ENCODE measurements around the gene SC5D.

The SC5D gene, protein sequence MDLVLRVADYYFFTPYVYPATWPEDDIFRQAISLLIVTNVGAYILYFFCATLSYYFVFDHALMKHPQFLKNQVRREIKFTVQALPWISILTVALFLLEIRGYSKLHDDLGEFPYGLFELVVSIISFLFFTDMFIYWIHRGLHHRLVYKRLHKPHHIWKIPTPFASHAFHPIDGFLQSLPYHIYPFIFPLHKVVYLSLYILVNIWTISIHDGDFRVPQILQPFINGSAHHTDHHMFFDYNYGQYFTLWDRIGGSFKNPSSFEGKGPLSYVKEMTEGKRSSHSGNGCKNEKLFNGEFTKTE

DNA sequence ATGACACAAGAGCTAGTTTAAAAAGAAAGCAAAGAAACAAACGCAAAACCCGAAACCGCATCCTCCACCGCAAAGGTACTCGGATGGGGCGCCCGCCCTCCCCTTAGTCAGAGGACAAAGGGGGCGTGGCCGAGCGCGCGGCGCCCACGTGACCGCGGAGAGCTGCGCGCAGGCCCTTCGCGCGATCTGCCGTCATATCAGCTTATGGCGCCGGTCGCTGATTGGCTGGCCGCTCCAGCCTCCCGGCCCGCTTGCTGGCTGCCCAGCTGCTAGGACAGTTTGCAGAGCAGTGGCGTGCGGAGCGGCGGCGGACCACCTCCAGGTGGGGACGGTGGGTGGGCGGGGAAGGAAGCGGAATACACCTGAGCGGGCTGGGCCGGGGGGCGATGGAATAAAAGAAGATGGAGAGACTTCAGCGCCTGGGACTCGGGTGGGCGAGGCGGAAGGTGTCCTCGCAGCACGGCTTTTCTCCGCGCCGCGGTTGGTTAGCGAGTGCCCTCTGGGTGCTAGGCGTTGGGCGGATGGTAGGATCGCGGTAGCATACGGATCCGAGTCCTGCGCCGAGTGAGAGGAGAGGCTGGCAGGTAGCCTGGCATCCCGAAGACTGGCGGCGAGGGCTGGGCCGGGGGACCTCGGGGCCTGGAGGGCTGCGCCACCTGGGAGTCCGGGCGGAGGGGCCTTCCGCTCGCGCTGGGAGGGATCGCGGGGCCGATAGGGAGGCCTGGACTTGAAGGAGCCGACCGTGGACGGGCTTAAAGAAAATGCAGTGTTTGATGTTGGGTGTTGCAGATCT is at the start of gene SC5D:
SC5D (plus strand) TSS at position 277 of the 793 bp plus-strand sequence. CDS start 10,605 bp downstream, outside the sequence.
- in situ Hi-C loops (cut with MboI; ENCODE audit: low sequenced_read_pairs): no loop called here

DNA sequence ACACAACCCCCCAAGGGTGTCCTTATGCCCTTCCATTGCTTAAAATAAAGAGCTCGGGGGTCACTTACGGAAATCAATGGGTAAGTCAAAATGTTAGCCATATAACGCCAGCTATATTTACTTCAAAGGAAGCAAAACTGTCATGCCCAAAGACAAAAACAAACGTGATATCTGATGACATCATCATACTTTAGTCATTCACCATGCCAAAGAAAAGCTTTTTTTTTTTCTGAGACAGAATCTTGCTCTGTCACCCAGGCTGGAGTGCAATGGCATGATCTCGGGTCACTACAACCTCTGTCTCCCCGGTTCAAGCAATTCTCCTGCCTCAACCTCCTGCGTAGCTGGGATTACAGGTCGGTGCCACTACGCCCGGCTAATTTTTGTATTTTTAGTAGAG is 47.7 kb upstream of the SC5D start:
- in situ Hi-C loops (cut with MboI; ENCODE audit: low sequenced_read_pairs): no loop called here

DNA sequence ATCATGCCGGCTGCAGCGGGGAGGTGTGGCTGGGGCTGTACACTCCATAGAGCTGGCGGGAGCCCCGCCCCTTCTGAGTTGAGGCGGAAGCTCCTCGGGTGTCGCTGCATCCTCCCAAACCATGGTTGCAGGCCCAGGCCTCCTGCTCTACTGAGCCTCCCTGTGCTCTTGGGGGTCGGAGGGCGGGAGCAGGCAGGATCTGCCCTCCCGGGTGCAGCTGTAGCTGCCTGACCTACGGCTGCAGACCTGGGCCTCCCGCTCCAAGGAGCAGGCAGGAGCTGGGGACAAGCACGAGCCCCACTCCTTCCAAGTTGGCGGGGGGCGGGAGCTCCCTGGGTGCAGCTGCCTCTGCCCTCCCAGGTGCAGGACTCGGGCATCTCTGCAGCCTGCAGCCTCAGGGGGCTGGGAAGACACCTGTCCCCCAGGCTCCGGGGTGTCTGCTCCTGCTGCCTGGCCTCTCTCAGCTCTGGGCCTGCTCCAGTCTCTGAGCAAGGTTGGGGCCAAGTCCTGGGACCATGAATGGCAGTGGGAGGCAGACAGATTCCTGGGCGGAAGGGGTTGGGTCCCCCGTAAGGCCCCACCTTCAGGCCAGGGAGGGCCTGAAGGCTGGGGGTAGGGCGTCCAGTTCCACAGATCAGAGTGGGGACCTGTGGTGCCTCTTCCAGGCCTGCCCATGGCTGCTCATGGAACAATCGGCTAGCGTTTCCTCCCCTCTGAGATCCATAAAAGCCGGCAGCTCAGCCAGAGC is 46.4 kb upstream of the SC5D start:
- in situ Hi-C loops (cut with MboI; ENCODE audit: low sequenced_read_pairs): no loop called here

DNA sequence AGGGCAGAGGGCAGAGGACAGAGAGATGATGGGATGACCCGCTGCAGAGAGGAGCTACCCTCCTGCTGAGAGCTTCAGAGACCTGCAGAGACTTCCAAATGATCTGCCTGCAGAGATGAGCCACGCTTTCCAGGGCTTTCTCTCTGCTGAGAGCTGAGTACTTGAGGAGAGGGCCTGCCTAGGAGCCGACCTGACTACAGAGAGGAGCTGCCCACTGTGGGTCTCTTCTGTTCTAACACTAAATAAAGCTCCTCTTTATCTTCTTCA is 45.9 kb upstream of the SC5D start:
- in situ Hi-C loops (cut with MboI; ENCODE audit: low sequenced_read_pairs): no loop called here

DNA sequence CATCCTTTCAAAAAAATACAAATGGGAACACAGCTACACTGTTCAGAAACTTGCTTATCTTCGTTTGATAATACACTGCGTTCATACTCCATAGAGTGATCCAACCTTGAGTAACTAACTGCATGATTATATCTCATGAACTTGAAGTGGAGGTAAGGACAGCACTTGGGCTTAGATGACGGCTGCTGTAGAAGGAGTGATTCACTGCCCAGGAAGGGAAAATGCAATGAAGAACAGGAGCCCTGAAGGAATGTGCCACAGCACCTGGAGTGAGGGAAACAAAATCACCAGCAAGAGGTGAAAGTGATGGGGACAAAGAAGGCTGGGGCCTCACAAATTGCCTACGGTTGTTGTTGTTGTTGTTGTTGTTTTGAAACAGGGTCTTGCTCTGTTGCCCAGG is 44.1 kb upstream of the SC5D start:
- in situ Hi-C loops (cut with MboI; ENCODE audit: low sequenced_read_pairs): no loop called here

DNA sequence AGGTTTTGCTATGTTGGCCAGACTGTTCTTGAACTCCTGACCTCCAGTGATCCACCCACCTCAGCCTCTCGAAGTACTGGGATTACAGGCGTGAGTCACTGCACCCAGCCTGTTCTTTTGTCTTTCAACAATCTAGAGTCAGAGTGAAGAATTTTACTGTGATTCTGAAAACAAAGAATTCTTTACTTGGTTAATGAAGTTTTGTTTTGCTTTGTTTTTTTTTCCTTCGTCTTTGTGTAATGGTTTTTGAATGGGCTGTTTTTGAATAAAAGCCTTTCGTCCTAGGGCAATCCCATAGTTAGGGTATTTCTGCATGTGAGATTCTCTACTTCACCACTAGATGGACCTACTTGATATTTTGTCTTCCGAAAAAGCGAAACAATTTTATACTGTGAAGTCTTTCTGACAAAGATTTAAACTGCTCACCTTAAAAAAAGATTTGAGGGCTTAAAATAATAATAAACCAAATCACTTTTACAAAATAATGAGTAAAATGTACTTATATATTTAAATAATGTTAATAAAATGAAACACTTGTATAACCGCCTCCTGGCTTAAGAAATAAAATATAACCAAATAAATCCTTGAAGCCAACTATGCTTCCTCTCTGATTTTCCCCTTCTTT is 43.4 kb upstream of the SC5D start:
- in situ Hi-C loops (cut with MboI; ENCODE audit: low sequenced_read_pairs): no loop called here

DNA sequence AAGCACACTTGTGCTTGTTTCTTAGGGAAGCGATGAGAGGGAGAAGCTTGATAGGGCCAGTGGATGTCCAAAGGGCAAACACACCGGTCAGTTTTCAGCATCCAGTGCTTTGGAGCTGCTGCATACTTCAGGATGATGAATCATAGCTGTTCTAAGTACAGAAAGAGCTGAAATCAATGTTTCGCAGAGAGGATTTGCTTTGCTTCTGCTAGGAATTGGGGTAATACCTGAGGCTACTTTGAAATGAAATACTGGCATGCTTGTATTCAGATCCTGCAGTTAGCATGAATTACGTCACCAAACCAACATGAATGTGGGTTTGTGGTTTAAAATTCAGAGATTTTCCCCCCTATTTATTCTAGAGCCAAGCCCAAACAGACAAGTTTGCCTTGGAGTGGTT is 41.7 kb upstream of the SC5D start:
- in situ Hi-C loops (cut with MboI; ENCODE audit: low sequenced_read_pairs): no loop called here

DNA sequence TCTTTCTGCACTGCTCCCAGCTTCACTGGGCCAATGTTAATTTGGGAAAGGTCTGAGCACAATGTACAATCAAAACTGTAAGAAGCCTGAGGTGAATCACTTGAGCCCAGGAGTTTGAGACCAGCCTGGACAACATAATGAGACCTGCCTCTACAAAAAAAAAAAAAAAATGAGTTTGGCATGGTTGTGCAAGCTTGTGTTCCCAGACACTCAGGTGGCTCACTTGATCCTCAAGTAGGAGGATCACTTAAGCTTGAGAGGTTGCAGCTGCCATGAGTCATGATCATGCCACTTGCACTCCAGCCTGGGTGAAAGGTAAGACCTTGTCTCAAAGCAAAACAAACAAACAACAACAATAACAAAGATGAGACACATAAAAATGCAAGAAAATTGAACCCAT is 38.6 kb upstream of the SC5D start:
- in situ Hi-C loops (cut with MboI; ENCODE audit: low sequenced_read_pairs): no loop called here

DNA sequence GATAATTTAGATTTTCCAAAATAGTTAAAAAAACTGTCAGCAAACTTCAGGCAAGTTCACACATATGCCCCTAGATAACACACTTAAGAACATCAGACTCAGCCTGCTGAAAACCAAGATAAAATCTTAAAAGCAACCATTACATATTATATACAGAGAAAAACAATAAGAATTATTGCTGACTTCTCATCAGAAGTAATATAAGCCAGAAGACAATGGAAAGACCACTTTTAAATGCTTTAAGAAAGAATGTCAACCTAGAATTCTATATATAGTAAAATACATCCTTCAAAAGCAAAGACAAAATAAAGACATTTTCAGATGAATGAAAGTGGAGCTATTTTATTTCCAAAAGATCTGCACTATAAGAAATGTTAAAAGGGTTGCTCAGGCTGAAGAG is 37.8 kb upstream of the SC5D start:
- in situ Hi-C loops (cut with MboI; ENCODE audit: low sequenced_read_pairs): no loop called here

DNA sequence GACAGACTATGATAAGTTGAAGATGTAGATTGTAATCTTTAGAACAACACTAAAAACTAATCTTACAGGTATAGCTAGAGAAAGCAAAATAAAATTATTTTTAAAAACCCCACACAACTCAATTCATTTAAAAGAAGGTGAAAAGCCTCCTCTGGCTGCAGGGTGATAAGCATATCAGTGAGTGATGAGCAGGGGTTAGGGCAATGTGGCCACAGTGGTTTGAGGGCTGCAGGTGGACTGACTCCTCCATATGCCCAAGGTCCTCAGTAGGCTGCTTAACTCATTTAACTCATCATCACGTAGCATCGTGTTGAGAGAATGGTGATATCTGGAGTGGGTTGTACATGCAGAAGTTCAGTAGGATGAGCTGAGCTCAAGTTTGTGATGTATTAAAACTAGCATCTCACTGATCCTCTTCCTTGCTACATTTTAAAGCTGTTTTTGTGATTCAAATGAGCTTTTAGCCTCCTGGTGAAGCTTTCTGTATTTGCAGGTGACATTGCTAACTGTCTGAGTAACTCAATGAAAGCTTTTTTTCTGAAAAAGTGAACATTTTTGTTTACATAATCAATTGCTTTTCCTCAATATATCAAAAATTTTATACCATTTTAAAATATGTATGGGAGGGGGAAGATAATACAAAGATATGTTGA is 37.0 kb upstream of the SC5D start:
- in situ Hi-C loops (cut with MboI; ENCODE audit: low sequenced_read_pairs): no loop called here

DNA sequence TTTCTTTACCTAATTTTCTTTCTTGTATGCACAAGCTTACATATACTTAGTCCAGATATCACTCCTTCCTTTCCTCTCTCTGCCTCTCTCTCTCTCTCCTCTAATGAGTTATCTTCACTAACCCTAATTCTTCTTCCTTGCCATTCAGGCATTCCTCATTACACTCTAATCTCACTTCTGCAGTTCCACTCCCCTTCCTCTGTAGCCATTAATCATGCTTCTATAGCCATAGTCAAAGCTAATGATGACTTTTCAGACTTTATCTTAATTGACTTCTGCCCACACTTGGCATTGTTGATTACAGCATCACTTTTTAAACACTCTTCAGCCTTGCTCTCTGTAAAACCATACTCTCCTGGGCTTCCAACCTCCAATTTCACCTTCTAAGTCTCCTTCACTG is 35.3 kb upstream of the SC5D start:
- in situ Hi-C loops (cut with MboI; ENCODE audit: low sequenced_read_pairs): no loop called here

DNA sequence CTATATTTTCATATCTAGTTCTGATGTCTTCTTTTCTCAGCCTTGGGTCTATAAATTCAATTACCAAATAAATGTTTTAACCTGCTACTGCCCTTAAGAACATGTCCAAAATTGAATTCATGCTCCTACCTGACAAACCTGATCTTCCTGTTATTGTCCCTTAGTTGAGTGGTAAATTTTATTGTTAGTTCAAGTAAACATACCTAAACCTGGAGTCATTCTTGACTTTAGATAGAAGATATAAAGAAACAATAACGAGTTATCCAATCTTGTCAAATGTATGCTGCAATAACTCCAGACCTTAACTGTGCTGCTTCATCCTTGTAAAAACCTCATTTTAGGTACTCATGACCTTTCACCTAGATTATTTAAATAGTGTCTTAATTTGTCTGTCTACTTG is 34.6 kb upstream of the SC5D start:
- in situ Hi-C loops (cut with MboI; ENCODE audit: low sequenced_read_pairs): no loop called here

DNA sequence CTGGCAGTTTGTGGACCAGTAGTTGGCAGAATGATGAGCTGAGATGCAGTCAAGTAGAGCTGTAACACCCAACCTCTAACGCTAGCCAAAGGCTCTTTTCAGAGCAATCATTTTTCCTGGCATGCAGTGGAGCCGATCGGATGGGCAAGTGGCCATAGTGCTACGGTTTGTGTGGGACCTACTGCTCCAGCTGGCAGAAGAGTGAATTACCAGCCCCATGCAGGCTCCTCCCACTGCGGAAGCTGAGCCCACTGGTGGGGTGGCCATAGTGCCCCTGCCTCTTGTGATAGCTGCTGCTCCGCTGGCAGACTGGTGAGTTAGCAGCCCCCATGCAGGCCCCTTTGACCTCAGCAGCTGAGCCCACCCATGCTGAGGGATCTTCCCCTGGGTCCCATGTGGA is 27.0 kb upstream of the SC5D start:
- in situ Hi-C loops (cut with MboI; ENCODE audit: low sequenced_read_pairs): no loop called here

DNA sequence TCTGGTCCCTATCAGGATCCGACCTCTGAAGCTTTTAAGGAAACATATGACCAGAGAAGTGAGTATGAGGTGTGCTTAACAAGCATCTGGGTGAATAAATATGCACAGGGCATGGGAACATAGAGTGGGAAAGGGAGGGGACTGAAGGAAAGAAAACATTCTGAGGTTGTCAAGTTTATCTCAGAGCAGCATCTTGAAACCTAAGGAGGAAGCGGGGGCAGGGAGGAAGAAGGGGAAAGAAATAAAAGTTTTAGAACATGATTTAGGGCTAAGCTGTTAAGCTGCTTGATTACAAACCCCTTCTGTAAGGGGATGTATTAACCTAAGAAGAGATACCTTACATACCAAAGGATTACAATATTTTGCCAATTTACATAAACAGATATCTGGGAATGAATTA is 24.0 kb upstream of the SC5D start:
- in situ Hi-C loops (cut with MboI; ENCODE audit: low sequenced_read_pairs): no loop called here

DNA sequence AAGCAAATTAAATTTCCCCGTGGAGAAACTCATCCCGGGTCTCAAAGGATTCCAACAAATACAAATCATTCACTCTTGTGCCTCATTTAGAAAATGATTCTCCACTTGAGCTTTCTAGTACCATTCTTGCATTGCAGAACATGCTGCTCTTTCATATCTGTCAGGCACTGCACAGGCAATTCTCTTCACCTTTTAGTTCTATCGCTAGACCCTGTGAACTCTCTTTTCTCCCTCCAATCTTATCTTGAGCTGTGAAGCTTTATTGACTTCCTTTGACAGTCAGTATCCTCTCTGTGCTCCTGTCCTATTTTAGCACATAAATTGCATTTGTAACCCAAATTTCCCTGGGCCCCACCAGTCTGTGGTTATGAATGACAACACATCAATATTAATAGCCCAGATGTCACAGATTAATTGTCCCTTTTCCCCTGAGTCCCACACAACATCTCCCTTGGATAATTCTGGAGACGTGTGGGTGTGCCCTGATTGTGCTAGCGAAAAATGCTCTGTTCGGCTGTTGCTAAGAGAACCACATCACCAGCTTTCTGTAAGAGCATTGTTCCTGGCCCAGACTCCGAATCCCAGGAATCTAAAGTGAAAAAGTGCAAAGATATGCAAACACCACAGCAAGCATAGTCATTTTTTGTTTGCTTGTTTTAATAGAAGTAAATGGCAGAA is 22.4 kb upstream of the SC5D start:
- in situ Hi-C loops (cut with MboI; ENCODE audit: low sequenced_read_pairs): no loop called here

DNA sequence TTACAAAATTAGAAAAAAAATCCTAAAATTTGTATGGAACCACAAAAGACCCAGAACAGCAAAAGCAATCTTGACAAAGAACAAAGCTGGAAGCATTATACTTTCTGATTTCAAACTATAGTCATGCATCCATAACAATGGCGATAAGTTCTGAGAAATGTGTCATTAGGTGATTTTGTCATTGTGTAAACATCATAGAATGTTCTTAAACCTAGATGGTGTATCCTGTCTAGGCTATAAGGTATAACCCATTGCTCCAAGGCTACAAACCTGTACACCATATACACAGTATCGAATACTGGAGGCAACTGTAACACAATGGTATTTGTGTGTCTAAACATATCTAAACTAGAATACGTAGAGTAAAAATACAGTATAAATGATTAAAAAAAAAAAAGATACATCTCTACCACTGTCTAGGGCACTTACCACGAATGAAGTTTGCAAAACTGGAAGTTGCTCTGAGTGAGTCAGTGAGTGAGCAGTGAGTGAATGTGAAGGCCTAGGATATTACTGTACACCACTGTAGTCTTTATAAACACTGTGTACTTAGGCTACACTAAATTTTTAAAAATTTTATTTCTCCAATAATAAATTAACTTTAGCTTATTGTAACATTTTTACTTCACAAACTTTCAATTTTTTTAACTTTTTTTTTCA is 18.1 kb upstream of the SC5D start:
- in situ Hi-C loops (cut with MboI; ENCODE audit: low sequenced_read_pairs): no loop called here

DNA sequence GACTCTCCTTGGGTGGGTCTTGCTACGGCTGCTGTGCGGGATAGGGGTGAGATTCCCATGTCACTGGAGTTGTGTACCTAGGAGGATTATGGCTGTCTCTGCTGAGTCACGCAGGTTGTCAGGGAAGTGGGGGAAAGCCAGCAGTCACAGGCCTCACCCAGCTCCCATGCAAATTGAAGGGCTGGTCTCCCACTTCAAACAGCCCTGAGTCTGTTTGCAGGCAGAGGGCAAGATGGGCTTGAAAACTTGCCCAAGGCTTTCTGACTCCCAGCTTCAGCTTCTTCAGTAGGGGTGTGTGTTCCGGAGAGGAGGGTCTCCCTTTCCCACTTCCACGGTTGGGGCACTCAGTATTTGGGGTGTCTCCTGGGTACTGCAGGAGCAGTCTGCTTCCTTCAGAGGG is 10.9 kb upstream of the SC5D start:
- in situ Hi-C loops (cut with MboI; ENCODE audit: low sequenced_read_pairs): no loop called here

DNA sequence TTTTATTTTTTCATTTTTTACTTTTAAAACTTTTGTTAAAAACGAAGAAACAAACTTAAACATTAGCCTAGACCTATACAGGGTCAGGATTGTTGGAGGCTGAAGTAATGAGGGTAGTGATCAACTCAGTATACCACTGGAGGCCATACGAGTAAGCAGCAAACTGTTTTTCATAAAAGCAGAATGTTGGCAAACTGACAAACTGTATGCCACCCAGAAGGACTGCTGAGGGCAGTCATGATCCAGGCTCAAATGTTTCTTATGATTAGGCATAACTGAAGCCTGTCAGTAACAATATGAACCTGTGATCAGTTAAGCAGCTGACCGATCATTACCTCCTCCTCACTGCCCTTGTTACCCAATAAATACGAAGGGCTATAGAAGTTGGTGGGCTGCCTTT is 10.2 kb upstream of the SC5D start:
- in situ Hi-C loops (cut with MboI; ENCODE audit: low sequenced_read_pairs): no loop called here

DNA sequence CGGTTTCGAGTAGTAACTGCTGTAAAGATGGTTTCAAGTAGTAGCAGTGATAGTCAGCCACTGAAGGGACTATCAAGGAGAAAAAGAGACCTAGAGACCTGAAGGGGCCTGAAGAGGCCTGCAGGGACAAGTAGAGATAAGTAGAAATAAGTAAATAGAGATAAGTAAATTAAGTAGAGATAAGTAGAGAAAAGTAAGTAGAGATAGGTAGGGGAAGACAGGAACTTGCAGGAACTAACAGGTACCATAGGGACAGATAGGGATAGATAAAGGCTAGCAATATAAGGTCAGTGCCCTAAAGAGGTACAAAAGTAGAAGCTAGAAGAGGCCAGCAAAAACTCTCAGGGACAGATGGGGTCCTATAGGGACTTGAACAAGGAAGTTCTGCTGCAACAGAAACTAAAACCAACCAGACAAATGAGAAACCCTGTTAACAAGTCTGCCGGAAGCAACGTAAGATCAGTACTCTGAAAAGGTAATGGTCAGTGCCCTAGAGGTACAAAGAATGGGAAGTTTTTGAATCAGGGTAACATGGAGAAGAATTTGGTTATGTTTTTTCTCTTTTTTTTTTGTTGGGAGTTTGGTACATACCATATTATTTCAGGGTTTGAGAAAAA is 9.6 kb upstream of the SC5D start:
- in situ Hi-C loops (cut with MboI; ENCODE audit: low sequenced_read_pairs): no loop called here

DNA sequence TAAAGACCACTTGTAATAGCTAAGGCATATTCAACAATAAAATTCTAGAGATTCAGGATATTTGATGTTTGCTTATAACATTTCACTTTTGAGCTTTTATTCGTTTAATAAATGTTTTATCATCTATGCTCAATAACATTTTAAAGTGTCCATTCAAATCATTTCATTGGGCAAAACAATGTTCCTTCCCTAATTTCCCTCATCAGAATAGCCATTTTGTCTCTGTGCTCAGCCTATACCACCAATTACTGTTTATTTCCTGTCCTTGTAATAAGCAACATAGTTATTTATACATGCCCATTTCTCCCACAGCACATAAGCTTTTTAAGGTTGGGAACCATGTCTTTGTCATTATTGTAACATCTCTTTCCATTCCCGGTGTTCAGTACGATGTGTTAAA is 1.3 kb upstream of the SC5D start:
- in situ Hi-C loops (cut with MboI; ENCODE audit: low sequenced_read_pairs): no loop called here

All from HL-60/S4 (cell line).